Measurements from ENCODE around the gene GAS6. TPM values are rescaled to one million over a fixed set of nuclear protein-coding genes. Genes with fewer than 3 reads are reported as not detected.
A peak's percentile ranks its signal among the peaks of the same experiment; 100 is the strongest.

The GAS6 gene
- total and polyA plus RNA-seq, 11 donors = 96.7 to 438 (median 183) TPM

DNA sequence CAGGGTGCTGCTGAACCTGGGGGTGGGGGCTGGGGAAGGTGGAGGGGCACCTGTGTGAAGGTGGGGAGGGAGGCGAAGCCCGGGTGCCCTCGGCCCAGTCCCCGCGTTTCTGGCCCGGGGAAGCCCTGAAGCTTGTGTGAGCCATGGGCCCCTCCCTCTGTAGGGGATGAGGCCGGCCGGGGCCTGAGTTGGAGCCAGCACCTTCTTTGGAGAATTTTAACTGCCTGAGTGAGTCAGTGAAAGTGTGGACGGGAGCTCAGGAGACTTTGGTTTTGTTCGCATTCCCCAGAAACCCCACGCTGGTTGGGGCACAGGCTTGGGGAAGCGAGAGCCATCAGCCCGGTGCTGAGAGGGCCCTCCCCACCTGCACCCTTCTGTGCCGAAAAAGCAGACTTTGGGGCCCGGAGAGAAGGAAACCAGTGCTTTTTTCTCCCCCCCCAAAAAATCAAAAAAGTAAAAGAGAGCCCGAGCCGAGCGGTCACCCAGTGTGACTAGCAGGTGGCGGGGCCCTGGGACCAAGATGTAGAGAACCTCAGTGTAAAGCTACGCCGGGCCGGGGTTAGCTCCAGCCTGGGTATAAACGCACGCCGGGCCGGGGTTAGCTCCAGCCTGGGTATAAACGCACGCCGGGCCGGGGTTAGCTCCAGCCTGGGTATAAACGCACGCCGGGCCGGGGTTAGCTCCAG is 59.7 kb downstream of the GAS6 start:
- intact Hi-C loops (cut with DNase I) = no loop called here
- peaks cover 0 to 15% (median 3%) of the 10 kb centered on the region in 12 donors for H3K9me3 ChIP-seq
- DNase-seq (peak in 2 of 5 donors; percentile 15 to 48), ATAC-seq (no peak)
- H3K4me3 ChIP-seq = no peak overlapping the region
- no peaks in the 10 kb centered on the region for H3K36me3 ChIP-seq
- WGBS, 4 donors = 92 to 95% (median 93%) methylated on average over 30 to 34 of the region's 34 CpGs
- no peak overlapping the region for H3K27ac ChIP-seq
- H3K27me3 ChIP-seq = no peaks in the 10 kb centered on the region
- H3K4me1 ChIP-seq = peaks cover 0 to 10% (median 6%) of the 10 kb centered on the region in 12 donors
- TF ChIP-seq, protein P1, sequence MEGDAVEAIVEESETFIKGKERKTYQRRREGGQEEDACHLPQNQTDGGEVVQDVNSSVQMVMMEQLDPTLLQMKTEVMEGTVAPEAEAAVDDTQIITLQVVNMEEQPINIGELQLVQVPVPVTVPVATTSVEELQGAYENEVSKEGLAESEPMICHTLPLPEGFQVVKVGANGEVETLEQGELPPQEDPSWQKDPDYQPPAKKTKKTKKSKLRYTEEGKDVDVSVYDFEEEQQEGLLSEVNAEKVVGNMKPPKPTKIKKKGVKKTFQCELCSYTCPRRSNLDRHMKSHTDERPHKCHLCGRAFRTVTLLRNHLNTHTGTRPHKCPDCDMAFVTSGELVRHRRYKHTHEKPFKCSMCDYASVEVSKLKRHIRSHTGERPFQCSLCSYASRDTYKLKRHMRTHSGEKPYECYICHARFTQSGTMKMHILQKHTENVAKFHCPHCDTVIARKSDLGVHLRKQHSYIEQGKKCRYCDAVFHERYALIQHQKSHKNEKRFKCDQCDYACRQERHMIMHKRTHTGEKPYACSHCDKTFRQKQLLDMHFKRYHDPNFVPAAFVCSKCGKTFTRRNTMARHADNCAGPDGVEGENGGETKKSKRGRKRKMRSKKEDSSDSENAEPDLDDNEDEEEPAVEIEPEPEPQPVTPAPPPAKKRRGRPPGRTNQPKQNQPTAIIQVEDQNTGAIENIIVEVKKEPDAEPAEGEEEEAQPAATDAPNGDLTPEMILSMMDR (IDR thresholded peaks at IDR 0.05) = no peak
- TF ChIP-seq POLR2A (IDR thresholded peaks at IDR 0.05) = no peak

DNA sequence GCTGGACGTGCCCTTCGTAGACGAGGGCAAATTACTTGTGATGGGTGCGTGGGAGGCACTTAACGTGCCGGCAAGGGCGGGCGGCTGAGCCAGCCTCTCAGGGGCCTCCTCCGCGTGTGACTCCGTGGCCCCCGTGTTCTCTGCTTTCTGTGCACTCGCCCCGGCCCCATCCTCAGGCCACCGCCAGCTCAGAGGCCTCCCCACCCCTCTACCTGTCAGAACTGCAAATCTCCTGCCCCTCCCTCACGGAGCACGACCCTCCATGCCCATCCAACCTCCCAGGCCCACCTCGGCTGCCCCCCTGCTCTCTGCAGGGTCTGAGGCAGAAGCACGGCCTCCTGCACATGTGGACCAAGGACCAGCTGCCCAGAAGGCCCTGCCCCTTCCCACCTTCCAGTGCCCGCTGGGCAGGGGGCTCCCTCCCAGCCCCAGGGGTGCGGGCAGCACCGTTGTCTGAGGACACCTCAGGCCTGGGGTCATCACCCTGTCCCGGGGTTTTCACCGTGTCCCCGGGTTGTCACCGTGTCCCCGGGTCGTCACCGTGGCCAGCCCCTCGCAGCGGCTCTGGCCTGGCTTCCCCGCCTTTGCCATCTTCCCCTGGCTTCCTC is 60.4 kb downstream of the GAS6 start:
- TF ChIP-seq POLR2A (IDR thresholded peaks at IDR 0.05) = no peak
- TF ChIP-seq, protein P1 (IDR thresholded peaks at IDR 0.05) = no peak
- DNase-seq (peak in 2 of 5 donors; percentile 21 to 47), ATAC-seq (no peak)
- H3K36me3 ChIP-seq = no peaks in the 10 kb centered on the region
- H3K9me3 ChIP-seq = peaks cover 0 to 10% (median 3%) of the 10 kb centered on the region in 12 donors
- intact Hi-C loops (cut with DNase I) = no loop called here
- H3K4me3 ChIP-seq = no peak overlapping the region
- 84 to 88% (median 88%) methylated on average over 25 to 32 of the region's 32 CpGs for WGBS, 4 donors
- H3K27me3 ChIP-seq = no peaks in the 10 kb centered on the region
- H3K4me1 ChIP-seq = peaks cover 0 to 10% (median 6%) of the 10 kb centered on the region in 12 donors
- H3K27ac ChIP-seq = no peak overlapping the region

DNA sequence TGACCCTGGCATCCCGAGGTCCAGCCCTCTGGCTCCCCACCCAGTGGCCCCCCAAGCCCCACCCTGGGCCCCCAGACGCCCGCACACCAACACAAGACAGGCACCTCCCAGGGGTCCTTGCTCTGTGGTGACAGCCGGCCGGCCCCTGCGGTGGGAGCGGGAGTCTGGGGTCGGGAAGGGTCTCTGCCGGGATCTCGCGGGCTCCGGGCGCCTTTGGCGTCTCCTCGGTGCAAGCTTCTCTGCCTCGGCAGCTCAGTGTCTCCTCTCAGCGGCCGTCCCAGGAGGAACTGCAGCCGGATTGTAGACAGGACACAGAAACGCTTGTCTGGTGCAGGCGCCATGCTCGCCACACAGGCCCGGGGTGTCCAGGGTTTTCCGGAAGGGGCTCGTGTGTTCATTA is 61.1 kb downstream of the GAS6 start:
- peaks cover 0 to 2% (median 0%) of the 10 kb centered on the region in 12 donors for H3K9me3 ChIP-seq
- intact Hi-C loops (cut with DNase I) = no loop called here
- ATAC-seq = peak in 1 of 4 donors; percentile 18
- no peak overlapping the region for H3K4me3 ChIP-seq
- TF ChIP-seq, protein P1 (IDR thresholded peaks at IDR 0.05) = peak in 1 of 12 donors; percentile 11
- no peak for TF ChIP-seq POLR2A (IDR thresholded peaks at IDR 0.05)
- peaks cover 0 to 10% (median 6%) of the 10 kb centered on the region in 12 donors for H3K4me1 ChIP-seq
- H3K27me3 ChIP-seq = no peaks in the 10 kb centered on the region
- H3K27ac ChIP-seq = no peak overlapping the region
- 71 to 84% (median 81%) methylated on average over 13 to 25 of the region's 25 CpGs for WGBS, 4 donors
- H3K36me3 ChIP-seq = no peaks in the 10 kb centered on the region
- peak in 1 of 5 donors; percentile 22 for DNase-seq

DNA sequence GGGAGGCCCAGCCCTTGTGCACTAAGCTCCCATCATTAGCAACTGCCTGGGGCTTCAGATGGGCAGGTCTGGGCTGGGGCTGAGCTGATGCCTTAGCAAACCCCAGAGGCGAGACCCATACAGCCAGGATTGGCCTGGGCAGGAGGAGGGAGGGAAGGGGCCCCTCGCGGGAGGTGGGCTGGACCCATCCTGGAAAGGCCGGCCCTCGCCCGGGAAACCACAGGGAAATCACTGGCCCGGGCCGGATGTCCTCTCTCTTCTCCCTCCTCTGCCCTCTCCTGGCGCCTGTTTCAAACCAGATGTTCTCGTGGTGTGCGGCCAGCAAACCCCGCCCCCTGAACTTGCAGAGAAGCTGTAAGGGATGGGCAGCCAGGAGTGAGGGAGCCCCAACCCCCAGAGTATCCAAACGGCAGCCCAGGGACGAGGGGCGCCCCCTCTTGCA is 61.8 kb downstream of the GAS6 start:
- intact Hi-C loops (cut with DNase I) = no loop called here
- Histone ChIP-seq H3K4me3 (no peak overlapping the region), H3K36me3 (no peaks in the 10 kb centered on the region), H3K27me3 (no peaks in the 10 kb centered on the region), H3K9me3 (no peaks in the 10 kb centered on the region), H3K4me1 (peaks cover 0 to 10% (median 6%) of the 10 kb centered on the region in 12 donors), H3K27ac (no peak overlapping the region)
- TF ChIP-seq, protein P1 (IDR thresholded peaks at IDR 0.05) = peak in 1 of 12 donors; percentile 9
- no peak for TF ChIP-seq POLR2A (IDR thresholded peaks at IDR 0.05)
- ATAC-seq (peak; percentile 55 to 72 (median 62)), DNase-seq (peak in 4 of 5 donors; percentile 52 to 77 (median 64))
- WGBS, 4 donors = 22 to 28% (median 25%) methylated on average over 11 to 15 of the region's 15 CpGs
